Pulmonary artery endothelial cell (primary cell): Measurements from ENCODE around the gene ADRM1. TPM values are rescaled to one million over a fixed set of nuclear protein-coding genes. Genes with fewer than 3 reads are reported as not detected.
A peak's percentile ranks its signal among the peaks of the same experiment; 100 is the strongest.

Experiments used
- DNase-seq: peaks from one replicate; pipeline ENCODE4 v3.0.0-alpha.2; 2011; ENCODE audit warnings: low read depth, low spot score
- total RNA-seq: library from RNA; depleted of rRNA; stranded (reverse); fragments of >200 nt; gene quantifications from 2 replicates; pipeline ENCODE4 v1.2.3, GENCODE V29; 2014

The ADRM1 gene
- 150 and 167 TPM in 2 replicates for total RNA-seq

GRCh38 chr20:62302341-62303061, at the start of gene ADRM1:
Gene ADRM1, plus strand, starts transcription at chr20:62302997. Its CDS starts 572 bp downstream, at chr20:62303569.
- peak; percentile 89 for DNase-seq

GRCh38 chr20:62253398-62253797, 49.4 kb upstream of the ADRM1 start:
- DNase-seq: no peak

- DNase-seq: no peak
Measured at GRCh38 chr20:62254021-62254724, 48.6 kb upstream of the ADRM1 start.

- DNase-seq: no peak
Measured at GRCh38 chr20:62255976-62256375, 46.8 kb upstream of the ADRM1 start.

- DNase-seq: no peak
Measured at GRCh38 chr20:62258499-62259293, 44.1 kb upstream of the ADRM1 start.

- DNase-seq: no peak
Measured at GRCh38 chr20:62259294-62259565, 43.6 kb upstream of the ADRM1 start.

GRCh38 chr20:62262064-62262463, 40.7 kb upstream of the ADRM1 start:
- no peak for DNase-seq

- DNase-seq: no peak
Measured at GRCh38 chr20:62263396-62263795, 39.4 kb upstream of the ADRM1 start.

- DNase-seq: no peak
Measured at GRCh38 chr20:62265365-62265764, 37.4 kb upstream of the ADRM1 start.

- DNase-seq: no peak
Measured at GRCh38 chr20:62266340-62266739, 36.5 kb upstream of the ADRM1 start.

- DNase-seq: no peak
Measured at GRCh38 chr20:62266851-62267250, 35.9 kb upstream of the ADRM1 start.

GRCh38 chr20:62267543-62267942, 35.3 kb upstream of the ADRM1 start:
- DNase-seq: no peak

GRCh38 chr20:62268228-62268900, 34.4 kb upstream of the ADRM1 start:
- no peak for DNase-seq

- DNase-seq: no peak
Measured at GRCh38 chr20:62269378-62269777, 33.4 kb upstream of the ADRM1 start.

- no peak for DNase-seq
Measured at GRCh38 chr20:62269871-62270270, 32.9 kb upstream of the ADRM1 start.

- no peak for DNase-seq
Measured at GRCh38 chr20:62272200-62272599, 30.6 kb upstream of the ADRM1 start.

GRCh38 chr20:62273416-62273815, 29.4 kb upstream of the ADRM1 start:
- no peak for DNase-seq

GRCh38 chr20:62274332-62274950, 28.4 kb upstream of the ADRM1 start:
- DNase-seq: no peak

- DNase-seq: no peak
Measured at GRCh38 chr20:62275219-62275618, 27.6 kb upstream of the ADRM1 start.

GRCh38 chr20:62276439-62276838, 26.4 kb upstream of the ADRM1 start:
- no peak for DNase-seq

- DNase-seq: no peak
Measured at GRCh38 chr20:62277253-62277652, 25.5 kb upstream of the ADRM1 start.
